AG10803 (cell line): ENCODE results near the gene MBTPS2.

Experiments
- DNase-seq: peaks from one replicate; pipeline ENCODE4 v3.0.0; 2010; ENCODE audit warnings: low read depth
- H3K4me3 ChIP-seq: 2 replicates; pipeline ENCODE4 v1.5.1; 2011; ENCODE audit warnings: mild to moderate bottlenecking, low read length, control low read depth
- CTCF ChIP-seq: conservative IDR thresholded peaks from 2 replicates; pipeline ENCODE4 v1.5.1; 2011; ENCODE audit warnings: mild to moderate bottlenecking, low read length, control low read depth, inconsistent platforms

Gene MBTPS2

DNA sequence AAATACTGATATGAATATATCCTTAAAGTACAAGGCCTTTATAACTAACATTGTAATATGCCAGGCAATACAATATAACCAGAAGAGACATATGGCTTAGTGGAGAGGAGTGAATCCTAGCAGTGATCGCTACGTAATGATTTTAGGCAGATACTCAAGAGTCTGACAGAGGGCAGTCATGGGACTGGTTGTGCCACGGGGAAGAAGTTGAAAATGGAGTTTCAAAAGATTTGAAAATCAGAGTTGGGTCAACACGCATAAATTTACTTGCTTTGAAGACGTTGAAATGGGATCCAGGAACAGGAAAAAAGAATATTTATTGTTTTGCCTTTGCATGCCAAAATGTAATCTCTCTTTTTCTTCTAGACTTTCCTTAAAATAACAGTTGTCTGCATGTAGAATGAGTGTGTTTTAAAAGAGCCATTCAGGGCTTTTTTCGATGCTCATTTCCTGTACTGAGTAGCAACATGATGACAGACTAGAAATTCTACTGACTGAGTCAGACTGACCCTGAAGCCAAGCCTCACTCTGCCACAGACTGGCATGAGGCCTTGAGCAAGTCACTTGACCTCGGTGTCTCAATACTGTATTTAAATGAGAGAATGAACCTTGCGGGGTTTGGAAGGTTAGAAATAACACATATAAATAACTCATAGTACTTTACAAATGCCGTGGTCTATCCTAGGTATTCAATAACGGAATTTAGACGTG, 93.0 kb downstream of the MBTPS2 start:
- no peak; the same call in 1 of the 2 replicates for TF ChIP-seq CTCF
- H3K4me3 ChIP-seq: no peak overlapping the region
- DNase-seq: peak; percentile 87

- no peak for DNase-seq
- H3K4me3 ChIP-seq: no peak overlapping the region
- no peak for TF ChIP-seq CTCF
Observed at GRCh38 chrX:21933077-21933476, 93.7 kb downstream of the MBTPS2 start.

GRCh38 chrX:21934414-21934813, 95.0 kb downstream of the MBTPS2 start:
- no peak for DNase-seq
- no peak for TF ChIP-seq CTCF
- no peak overlapping the region for H3K4me3 ChIP-seq
